ENCODE measurements around the gene RMND5B.
"Not testable (repeated sequence)": the region's sequence is repeated elsewhere in the genome, so short reads cannot be mapped to it uniquely, and the experiment has no call there.

Gene RMND5B

GRCh38 chr5:178123094-178123965 lies 7.5 kb upstream of the RMND5B start:
- Histone ChIP-seq H2AFZ (no peak overlapping the region), H3K4me2 (ENCODE audit: low read length) (no peak overlapping the region)

GRCh38 chr5:178123966-178124925 lies 6.6 kb upstream of the RMND5B start:
- H3K4me1 ChIP-seq = peaks cover 15% of the 10 kb centered on the region
- no peaks in the 10 kb centered on the region for H3K79me2 ChIP-seq
- no peak overlapping the region for H3K4me2 ChIP-seq (ENCODE audit: low read length)
- H3K36me3 ChIP-seq (ENCODE audit: control insufficient read depth, insufficient read depth, low read length) = no peaks in the 10 kb centered on the region
- H3K9ac ChIP-seq = no peak overlapping the region
- H3K27ac ChIP-seq = peak overlapping the region; percentile 51
- TF ChIP-seq CTCF (IDR thresholded peaks at IDR 0.05) = no peak
- H2AFZ ChIP-seq = peak overlapping the region; percentile 62
- H3K4me3 ChIP-seq (ENCODE audit: low read depth, low read length) = no peak overlapping the region
- no peaks in the 10 kb centered on the region for H3K27me3 ChIP-seq (ENCODE audit: control insufficient read depth, insufficient read depth, low read length)
- no peaks in the 10 kb centered on the region for H3K9me3 ChIP-seq (ENCODE audit: control insufficient read depth, low read length)

More at GRCh38 chr5:178123094-178123965, 7.5 kb upstream of the RMND5B start:
- H3K4me3 ChIP-seq (ENCODE audit: low read depth, low read length) = no peak overlapping the region
- peaks cover 15% of the 10 kb centered on the region for H3K4me1 ChIP-seq
- H3K27ac ChIP-seq = peak overlapping the region; percentile 51
- no peaks in the 10 kb centered on the region for H3K27me3 ChIP-seq (ENCODE audit: control insufficient read depth, insufficient read depth, low read length)
- H3K36me3 ChIP-seq (ENCODE audit: control insufficient read depth, insufficient read depth, low read length) = no peaks in the 10 kb centered on the region
- no peaks in the 10 kb centered on the region for H3K9me3 ChIP-seq (ENCODE audit: control insufficient read depth, low read length)
- TF ChIP-seq CTCF (IDR thresholded peaks at IDR 0.05) = no peak
- no peaks in the 10 kb centered on the region for H3K79me2 ChIP-seq
- no peak overlapping the region for H3K9ac ChIP-seq

GRCh38 chr5:178125253-178125906 lies 5.4 kb upstream of the RMND5B start:
- Histone ChIP-seq H3K79me2 (no peaks in the 10 kb centered on the region), H3K4me3 (ENCODE audit: low read depth, low read length) (no peak overlapping the region), H3K4me1 (peaks cover 15% of the 10 kb centered on the region), H2AFZ (no peak overlapping the region), H3K36me3 (ENCODE audit: control insufficient read depth, insufficient read depth, low read length) (no peaks in the 10 kb centered on the region), H3K27ac (no peak overlapping the region), H3K9ac (no peak overlapping the region), H3K4me2 (ENCODE audit: low read length) (no peak overlapping the region), H3K27me3 (ENCODE audit: control insufficient read depth, insufficient read depth, low read length) (no peaks in the 10 kb centered on the region), H3K9me3 (ENCODE audit: control insufficient read depth, low read length) (no peaks in the 10 kb centered on the region)
- TF ChIP-seq CTCF (IDR thresholded peaks at IDR 0.05) = no peak

GRCh38 chr5:178126556-178126955 lies 4.3 kb upstream of the RMND5B start:
- peaks cover 15% of the 10 kb centered on the region for H3K4me1 ChIP-seq
- H3K4me3 ChIP-seq (ENCODE audit: low read depth, low read length) = no peak overlapping the region
- H2AFZ ChIP-seq = no peak overlapping the region
- H3K9ac ChIP-seq = no peak overlapping the region
- no peak overlapping the region for H3K4me2 ChIP-seq (ENCODE audit: low read length)
- H3K27ac ChIP-seq = no peak overlapping the region
- no peaks in the 10 kb centered on the region for H3K27me3 ChIP-seq (ENCODE audit: control insufficient read depth, insufficient read depth, low read length)
- no peaks in the 10 kb centered on the region for H3K9me3 ChIP-seq (ENCODE audit: control insufficient read depth, low read length)
- peaks cover 4% of the 10 kb centered on the region for H3K79me2 ChIP-seq
- TF ChIP-seq CTCF (IDR thresholded peaks at IDR 0.05) = no peak
- H3K36me3 ChIP-seq (ENCODE audit: control insufficient read depth, insufficient read depth, low read length) = no peaks in the 10 kb centered on the region

- not testable (repeated sequence) for H3K9me3 ChIP-seq (ENCODE audit: control insufficient read depth, low read length); H3K36me3 ChIP-seq (ENCODE audit: control insufficient read depth, insufficient read depth, low read length); H3K9ac ChIP-seq; H3K79me2 ChIP-seq; H2AFZ ChIP-seq; H3K27ac ChIP-seq; H3K27me3 ChIP-seq (ENCODE audit: control insufficient read depth, insufficient read depth, low read length); H3K4me2 ChIP-seq (ENCODE audit: low read length); H3K4me3 ChIP-seq (ENCODE audit: low read depth, low read length)
- peaks cover 15% of the 10 kb centered on the region for H3K4me1 ChIP-seq
These were observed 3.4 kb upstream of the RMND5B start for GRCh38 chr5:178127300-178128009.
